HL-60 (cell line): ENCODE data around the gene COPS7B.

ENCODE experiments used
- DNase-seq, 2 experiments: peaks; one replicate each; pipeline ENCODE4 v3.0.0-alpha.2; 2010 to 2020; ENCODE audit warnings: low read depth in 1 of 2, low spot score in 1 of 2
- H3K27ac ChIP-seq: fragments of 250-450 bp; sonication (Bioruptor Pico); replicated peaks from 2 replicates; pipeline ENCODE4 v1.5.1; 2020; ENCODE audit warnings: mild to moderate bottlenecking, moderate library complexity
- H3K27me3 ChIP-seq: fragments of 250-450 bp; sonication (Bioruptor Pico); 2 replicates; pipeline ENCODE4 v1.5.1; 2021; ENCODE audit warnings: mild to moderate bottlenecking, moderate library complexity; ENCODE audit not compliant: insufficient read depth, poor library complexity, severe bottlenecking
- H3K4me3 ChIP-seq: replicated peaks from 2 replicates; pipeline ENCODE4 v1.5.1; 2011; ENCODE audit warnings: mild to moderate bottlenecking, control low read depth, low read length; ENCODE audit not compliant: insufficient read depth
- CTCF ChIP-seq: IDR thresholded peaks from one replicate; pipeline ENCODE4 v1.5.1; 2011; ENCODE audit warnings: low read length, control low read depth, inconsistent platforms; ENCODE audit not compliant: insufficient read depth
- GABPA ChIP-seq: IDR thresholded peaks from 2 replicates; pipeline ENCODE4 v1.6.1; 2012; ENCODE audit warnings: low read depth
- POLR2AphosphoS5 ChIP-seq: IDR thresholded peaks from 2 replicates; pipeline ENCODE4 v1.6.1; 2012; ENCODE audit warnings: low read depth
- REST ChIP-seq: IDR thresholded peaks from 2 replicates; pipeline ENCODE4 v1.6.1; 2012; ENCODE audit warnings: low read depth; ENCODE audit not compliant: insufficient replicate concordance
- SPI1 ChIP-seq: IDR thresholded peaks from 2 replicates; pipeline ENCODE4 v1.6.1; 2012; ENCODE audit warnings: low read depth, mild to moderate bottlenecking, borderline replicate concordance

The COPS7B gene

DNA sequence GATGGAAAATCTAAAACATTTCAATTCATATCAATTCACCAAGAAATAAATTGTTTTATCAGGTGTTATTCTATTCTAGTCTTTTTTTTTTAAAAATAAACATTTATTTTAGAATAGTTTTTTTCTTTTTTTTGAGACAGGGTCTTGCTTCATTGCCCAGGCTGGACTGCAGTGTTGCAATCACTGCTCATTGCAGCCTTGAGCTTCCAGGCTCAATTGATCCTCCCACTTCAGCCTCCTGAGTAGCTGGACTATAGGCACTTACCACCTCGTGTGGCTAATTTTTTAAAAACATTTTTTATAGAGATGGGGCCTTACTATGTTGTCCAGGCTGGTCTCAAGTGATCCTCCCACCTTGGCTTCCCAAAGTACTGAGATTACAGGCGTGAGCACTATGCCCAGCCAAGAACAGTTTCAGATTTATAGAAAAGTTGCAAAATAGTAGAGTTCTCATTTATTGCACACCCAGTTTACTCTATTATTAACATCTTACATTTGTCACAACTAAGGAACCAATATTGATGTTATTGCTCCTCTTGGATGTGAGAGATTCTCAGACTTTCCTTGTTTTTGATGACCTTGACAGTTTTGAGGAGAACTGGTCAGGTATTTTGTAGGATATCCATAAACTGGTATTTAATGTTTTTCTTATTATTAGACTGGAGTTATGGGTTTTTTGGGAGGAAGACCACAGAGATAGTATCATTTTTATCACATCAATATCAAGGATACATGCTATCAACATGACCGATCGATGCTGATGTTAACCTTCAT lies 35.0 kb upstream of the COPS7B start:
- TF ChIP-seq CTCF = no peak
- TF ChIP-seq POLR2AphosphoS5 = no peak
- TF ChIP-seq SPI1 = no peak
- Histone ChIP-seq H3K27me3 (no peaks in the 10 kb centered on the region), H3K4me3 (no peak overlapping the region), H3K27ac (no peak overlapping the region)
- DNase-seq = no peak

GRCh38 chr2:231752061-231752460 lies 34.2 kb upstream of the COPS7B start:
- no peak for DNase-seq
- TF ChIP-seq REST = no peak
- no peak for TF ChIP-seq CTCF
- TF ChIP-seq GABPA = no peak
- Histone ChIP-seq H3K27ac (no peak overlapping the region), H3K4me3 (no peak overlapping the region), H3K27me3 (no peaks in the 10 kb centered on the region)

DNA sequence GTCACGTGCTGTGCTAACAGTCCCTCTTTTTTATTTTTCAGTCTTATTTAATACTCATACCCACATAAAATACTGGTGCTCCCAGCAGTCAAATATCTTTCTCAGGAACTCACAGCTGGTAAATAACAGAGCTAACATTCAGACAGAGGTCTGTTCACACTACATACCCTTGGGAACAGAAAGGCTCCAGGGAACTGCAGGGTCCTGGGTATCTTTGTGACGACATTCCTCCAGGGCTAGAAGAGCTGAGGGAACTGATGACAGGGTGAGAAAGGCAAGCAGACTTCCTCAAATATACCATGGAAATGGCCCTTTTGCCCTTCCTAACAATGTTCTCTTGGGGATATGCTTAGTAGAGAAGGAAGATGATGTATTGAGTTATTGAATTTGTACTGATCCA lies 24.5 kb upstream of the COPS7B start:
- no peak overlapping the region for H3K27ac ChIP-seq
- TF ChIP-seq POLR2AphosphoS5 = no peak
- no peak for TF ChIP-seq SPI1
- TF ChIP-seq GABPA = no peak
- TF ChIP-seq CTCF = no peak
- TF ChIP-seq REST = no peak
- no peaks in the 10 kb centered on the region for H3K27me3 ChIP-seq
- no peak overlapping the region for H3K4me3 ChIP-seq
- no peak for DNase-seq

GRCh38 chr2:231764124-231764523 lies 22.1 kb upstream of the COPS7B start:
- no peak for DNase-seq

More at GRCh38 chr2:231764124-231764523, 22.1 kb upstream of the COPS7B start:
- TF ChIP-seq CTCF = no peak
- TF ChIP-seq POLR2AphosphoS5 = no peak
- no peak for TF ChIP-seq REST
- no peak for TF ChIP-seq GABPA
- no peak for TF ChIP-seq SPI1
- no peak overlapping the region for H3K27ac ChIP-seq
- H3K4me3 ChIP-seq = no peak overlapping the region
- no peaks in the 10 kb centered on the region for H3K27me3 ChIP-seq
